ENCODE measurements around the gene SMS.

Gene SMS

DNA sequence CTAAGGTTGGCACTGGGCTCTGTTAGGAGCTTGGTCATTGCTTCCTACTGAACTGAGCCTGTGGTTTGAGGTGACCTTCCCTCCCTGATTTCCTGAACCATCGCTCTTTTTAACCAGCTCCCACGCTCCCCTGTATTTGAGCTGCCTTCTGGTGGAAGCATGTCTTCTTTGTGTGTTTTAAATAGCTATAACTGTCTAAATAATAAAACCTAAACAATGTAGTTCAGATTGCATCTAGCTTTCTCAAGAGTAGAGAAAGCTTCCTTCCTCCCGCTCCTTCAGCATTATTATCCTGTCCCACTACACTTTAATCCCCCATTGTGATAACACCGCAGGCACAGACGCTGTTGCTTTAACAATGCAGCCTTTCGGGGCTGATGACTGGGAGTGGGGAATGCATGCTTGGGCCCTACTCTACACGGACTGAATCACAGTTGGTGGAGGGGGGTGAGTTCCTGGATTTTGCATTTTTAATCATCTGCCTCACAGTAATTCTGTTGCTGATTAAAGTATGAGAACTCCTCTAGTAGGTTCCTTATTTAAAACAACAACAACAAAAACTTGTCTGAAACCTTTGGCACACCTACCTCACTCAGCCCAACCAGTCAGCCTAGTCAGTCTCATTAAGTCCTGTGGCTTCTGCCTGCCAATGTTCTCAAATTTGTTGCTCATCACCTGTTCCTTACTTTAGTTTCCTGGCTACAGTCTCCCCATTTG, 6.6 kb downstream of the SMS start:
- H3K27ac ChIP-seq (replicated peaks): no peak overlapping the region
- no peak for DNase-seq (ENCODE audit: low read depth in 1 of 2, low spot score in 1 of 2)
- no peaks in the 10 kb centered on the region for H3K27me3 ChIP-seq (ENCODE audit: insufficient read depth, poor library complexity, severe bottlenecking)
- H3K4me3 ChIP-seq (replicated peaks; ENCODE audit: insufficient read depth, low read length): no peak overlapping the region
- TF ChIP-seq, protein P1, sequence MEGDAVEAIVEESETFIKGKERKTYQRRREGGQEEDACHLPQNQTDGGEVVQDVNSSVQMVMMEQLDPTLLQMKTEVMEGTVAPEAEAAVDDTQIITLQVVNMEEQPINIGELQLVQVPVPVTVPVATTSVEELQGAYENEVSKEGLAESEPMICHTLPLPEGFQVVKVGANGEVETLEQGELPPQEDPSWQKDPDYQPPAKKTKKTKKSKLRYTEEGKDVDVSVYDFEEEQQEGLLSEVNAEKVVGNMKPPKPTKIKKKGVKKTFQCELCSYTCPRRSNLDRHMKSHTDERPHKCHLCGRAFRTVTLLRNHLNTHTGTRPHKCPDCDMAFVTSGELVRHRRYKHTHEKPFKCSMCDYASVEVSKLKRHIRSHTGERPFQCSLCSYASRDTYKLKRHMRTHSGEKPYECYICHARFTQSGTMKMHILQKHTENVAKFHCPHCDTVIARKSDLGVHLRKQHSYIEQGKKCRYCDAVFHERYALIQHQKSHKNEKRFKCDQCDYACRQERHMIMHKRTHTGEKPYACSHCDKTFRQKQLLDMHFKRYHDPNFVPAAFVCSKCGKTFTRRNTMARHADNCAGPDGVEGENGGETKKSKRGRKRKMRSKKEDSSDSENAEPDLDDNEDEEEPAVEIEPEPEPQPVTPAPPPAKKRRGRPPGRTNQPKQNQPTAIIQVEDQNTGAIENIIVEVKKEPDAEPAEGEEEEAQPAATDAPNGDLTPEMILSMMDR (IDR thresholded peaks at IDR 0.05; ENCODE audit: insufficient read depth, low read length): no peak
- TF ChIP-seq, protein P2, sequence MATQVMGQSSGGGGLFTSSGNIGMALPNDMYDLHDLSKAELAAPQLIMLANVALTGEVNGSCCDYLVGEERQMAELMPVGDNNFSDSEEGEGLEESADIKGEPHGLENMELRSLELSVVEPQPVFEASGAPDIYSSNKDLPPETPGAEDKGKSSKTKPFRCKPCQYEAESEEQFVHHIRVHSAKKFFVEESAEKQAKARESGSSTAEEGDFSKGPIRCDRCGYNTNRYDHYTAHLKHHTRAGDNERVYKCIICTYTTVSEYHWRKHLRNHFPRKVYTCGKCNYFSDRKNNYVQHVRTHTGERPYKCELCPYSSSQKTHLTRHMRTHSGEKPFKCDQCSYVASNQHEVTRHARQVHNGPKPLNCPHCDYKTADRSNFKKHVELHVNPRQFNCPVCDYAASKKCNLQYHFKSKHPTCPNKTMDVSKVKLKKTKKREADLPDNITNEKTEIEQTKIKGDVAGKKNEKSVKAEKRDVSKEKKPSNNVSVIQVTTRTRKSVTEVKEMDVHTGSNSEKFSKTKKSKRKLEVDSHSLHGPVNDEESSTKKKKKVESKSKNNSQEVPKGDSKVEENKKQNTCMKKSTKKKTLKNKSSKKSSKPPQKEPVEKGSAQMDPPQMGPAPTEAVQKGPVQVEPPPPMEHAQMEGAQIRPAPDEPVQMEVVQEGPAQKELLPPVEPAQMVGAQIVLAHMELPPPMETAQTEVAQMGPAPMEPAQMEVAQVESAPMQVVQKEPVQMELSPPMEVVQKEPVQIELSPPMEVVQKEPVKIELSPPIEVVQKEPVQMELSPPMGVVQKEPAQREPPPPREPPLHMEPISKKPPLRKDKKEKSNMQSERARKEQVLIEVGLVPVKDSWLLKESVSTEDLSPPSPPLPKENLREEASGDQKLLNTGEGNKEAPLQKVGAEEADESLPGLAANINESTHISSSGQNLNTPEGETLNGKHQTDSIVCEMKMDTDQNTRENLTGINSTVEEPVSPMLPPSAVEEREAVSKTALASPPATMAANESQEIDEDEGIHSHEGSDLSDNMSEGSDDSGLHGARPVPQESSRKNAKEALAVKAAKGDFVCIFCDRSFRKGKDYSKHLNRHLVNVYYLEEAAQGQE (IDR thresholded peaks at IDR 0.05; ENCODE audit: insufficient replicate concordance, low read depth): no peak
- TF ChIP-seq SPI1 (IDR thresholded peaks at IDR 0.05; ENCODE audit: borderline replicate concordance, low read depth): no peak
- TF ChIP-seq POLR2AphosphoS5 (IDR thresholded peaks at IDR 0.05; ENCODE audit: low read depth): no peak
- no peak for TF ChIP-seq GABPA (IDR thresholded peaks at IDR 0.05; ENCODE audit: low read depth)

DNA sequence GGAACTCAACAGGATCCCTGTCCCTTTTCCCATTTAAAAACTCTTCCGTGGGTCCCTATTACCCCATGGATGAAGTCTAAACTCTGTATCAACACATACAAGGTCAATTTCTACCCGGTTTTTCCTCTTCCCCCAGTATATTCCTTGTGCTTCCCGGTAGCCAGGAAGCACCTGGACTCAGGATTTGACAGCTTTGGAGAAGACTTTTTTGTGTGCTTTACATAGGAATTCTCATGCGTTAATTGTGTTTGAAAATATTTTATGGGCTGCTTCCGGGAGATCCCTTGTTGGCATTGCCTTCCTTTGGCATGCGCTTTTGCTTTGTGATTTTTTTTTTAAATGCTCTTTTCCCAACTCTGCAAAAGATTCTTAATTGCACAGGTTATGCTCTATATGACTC, 7.2 kb downstream of the SMS start:
- Histone ChIP-seq H3K27me3 (ENCODE audit: insufficient read depth, poor library complexity, severe bottlenecking) (no peaks in the 10 kb centered on the region), H3K4me3 (replicated peaks; ENCODE audit: insufficient read depth, low read length) (no peak overlapping the region), H3K27ac (replicated peaks) (no peak overlapping the region)
- DNase-seq (ENCODE audit: low read depth in 1 of 2, low spot score in 1 of 2): no peak
- TF ChIP-seq GABPA (IDR thresholded peaks at IDR 0.05; ENCODE audit: low read depth): no peak
- TF ChIP-seq, protein P1 (IDR thresholded peaks at IDR 0.05; ENCODE audit: insufficient read depth, low read length): no peak
- no peak for TF ChIP-seq SPI1 (IDR thresholded peaks at IDR 0.05; ENCODE audit: borderline replicate concordance, low read depth)
- TF ChIP-seq, protein P2 (IDR thresholded peaks at IDR 0.05; ENCODE audit: insufficient replicate concordance, low read depth): no peak
- no peak for TF ChIP-seq POLR2AphosphoS5 (IDR thresholded peaks at IDR 0.05; ENCODE audit: low read depth)

DNA sequence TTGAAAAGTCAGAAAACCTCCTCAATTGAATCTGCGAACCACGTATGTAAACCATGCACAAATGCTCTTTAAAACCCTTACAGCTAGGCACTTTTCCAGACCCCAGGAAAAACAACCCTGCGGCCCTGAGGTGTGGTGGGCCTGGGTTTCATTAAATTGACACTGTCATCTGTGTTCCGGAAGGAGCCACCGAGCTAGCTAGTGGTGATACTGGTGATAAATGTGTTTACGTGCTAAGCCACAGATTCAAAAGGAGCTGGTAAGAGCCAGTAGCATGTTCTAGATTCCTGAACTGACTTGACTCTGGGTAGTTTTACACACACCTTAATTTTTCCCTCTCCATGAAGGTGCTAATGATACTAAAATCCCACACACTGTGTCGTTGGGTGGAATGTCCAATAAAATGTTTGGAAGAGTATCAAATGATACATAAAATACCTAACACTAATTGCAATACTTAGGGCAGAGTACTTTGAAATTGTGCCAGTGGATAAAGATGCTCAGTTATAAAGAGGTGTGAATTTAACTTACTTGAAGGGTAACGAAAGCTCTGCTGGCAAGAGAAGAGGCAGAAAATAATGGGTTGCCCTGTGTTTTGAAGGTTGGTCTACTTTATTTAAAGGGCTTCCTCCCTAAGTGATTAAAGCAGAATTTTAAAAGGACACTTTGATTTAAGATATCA, 8.5 kb downstream of the SMS start:
- H3K27me3 ChIP-seq (ENCODE audit: insufficient read depth, poor library complexity, severe bottlenecking): no peaks in the 10 kb centered on the region
- no peak overlapping the region for H3K4me3 ChIP-seq (replicated peaks; ENCODE audit: insufficient read depth, low read length)
- no peak for DNase-seq (ENCODE audit: low read depth in 1 of 2, low spot score in 1 of 2)
- no peak overlapping the region for H3K27ac ChIP-seq (replicated peaks)
- TF ChIP-seq GABPA (IDR thresholded peaks at IDR 0.05; ENCODE audit: low read depth) (no peak), SPI1 (IDR thresholded peaks at IDR 0.05; ENCODE audit: borderline replicate concordance, low read depth) (no peak), POLR2AphosphoS5 (IDR thresholded peaks at IDR 0.05; ENCODE audit: low read depth) (no peak)
- TF ChIP-seq, protein P1 (IDR thresholded peaks at IDR 0.05; ENCODE audit: insufficient read depth, low read length): no peak
- TF ChIP-seq, protein P2 (IDR thresholded peaks at IDR 0.05; ENCODE audit: insufficient replicate concordance, low read depth): no peak
